Putamen (tissue), 1 donor: ENCODE results near the gene NPTXR.

Experiments used
- DNase-seq: peaks from one replicate; pipeline ENCODE4 v3.0.0-alpha.2; 2016; ENCODE audit warnings: low spot score

The NPTXR gene

GRCh38 chr22:38843657-38844314, at the start of gene NPTXR:
Gene NPTXR (minus strand): TSS chr22:38844028.
- peak; percentile 31 for DNase-seq

GRCh38 chr22:38891256-38891655, 47.4 kb upstream of the NPTXR start:
- no peak for DNase-seq

- no peak for DNase-seq
Observed at GRCh38 chr22:38890377-38890776, 46.5 kb upstream of the NPTXR start.

GRCh38 chr22:38886333-38886732, 42.5 kb upstream of the NPTXR start:
- no peak for DNase-seq

- DNase-seq, result no peak
Observed at GRCh38 chr22:38882972-38883622, 39.3 kb upstream of the NPTXR start.

- DNase-seq, result no peak
Observed at GRCh38 chr22:38881997-38882879, 38.4 kb upstream of the NPTXR start.

GRCh38 chr22:38881464-38881871, 37.6 kb upstream of the NPTXR start:
- no peak for DNase-seq

- no peak for DNase-seq
Observed at GRCh38 chr22:38879961-38880360, 36.1 kb upstream of the NPTXR start.

- no peak for DNase-seq
Observed at GRCh38 chr22:38879108-38879729, 35.4 kb upstream of the NPTXR start.

GRCh38 chr22:38878001-38878400, 34.2 kb upstream of the NPTXR start:
- no peak for DNase-seq

- no peak for DNase-seq
Observed at GRCh38 chr22:38874529-38875222, 30.8 kb upstream of the NPTXR start.

- no peak for DNase-seq
Observed at GRCh38 chr22:38873469-38874411, 29.9 kb upstream of the NPTXR start.

GRCh38 chr22:38872831-38873248, 29.0 kb upstream of the NPTXR start:
- DNase-seq, result peak; percentile 64

GRCh38 chr22:38872172-38872830, 28.5 kb upstream of the NPTXR start, which contains the start of gene CBX6:
Gene CBX6 (minus strand): TSS chr22:38872216. CDS start chr22:38872190, 26 bp downstream.
- DNase-seq, result peak; percentile 95

GRCh38 chr22:38871360-38872171, 27.7 kb upstream of the NPTXR start:
- no peak for DNase-seq

GRCh38 chr22:38870791-38871359, 27.0 kb upstream of the NPTXR start:
- no peak for DNase-seq

- DNase-seq, result peak; percentile 79
Observed at GRCh38 chr22:38870312-38870741, 26.5 kb upstream of the NPTXR start.

GRCh38 chr22:38869663-38870062, 25.8 kb upstream of the NPTXR start:
- no peak for DNase-seq
